GM12892 (cell line): ENCODE results near the gene C12orf57.
"Not testable (repeated sequence)": the region's sequence is repeated elsewhere in the genome, so short reads cannot be mapped to it uniquely, and the experiment has no call there.

Experiments
- POLR2A ChIP-seq: IDR thresholded peaks from 2 replicates; pipeline ENCODE4 v1.6.1; 2011; ENCODE audit warnings: low read depth, low read length, control low read depth
- POLR2AphosphoS5 ChIP-seq: IDR thresholded peaks from 2 replicates; pipeline ENCODE4 v1.6.1; 2011; ENCODE audit warnings: low read depth, low read length, control low read depth

GRCh38 chr12:6908141-6908540, 35.7 kb upstream of the C12orf57 start:
- TF ChIP-seq POLR2A, POLR2AphosphoS5: not testable (repeated sequence)
